Lower leg skin (tissue), 4 donors: ENCODE data around the gene COL6A2. TPM values are rescaled to one million over a fixed set of nuclear protein-coding genes. Genes with fewer than 3 reads are reported as not detected.

Experiments used
- DNase-seq, 2 donors: peaks; one replicate each; pipeline ENCODE4 v3.0.0-alpha.2; 2019; ENCODE audit warnings: low spot score in 2 of 2
- H3K4me3 ChIP-seq: fragments of 200-600 bp; sonication (generic); 2 replicates; pipeline ENCODE4 v1.5.1; 2017; ENCODE audit warnings: mild to moderate bottlenecking, low read depth; ENCODE audit not compliant: poor library complexity, severe bottlenecking
- CTCF ChIP-seq, 3 donors: fragments of 450-650 bp; IDR thresholded peaks; one replicate each; pipeline ENCODE4 v1.5.1; 2016; ENCODE audit warnings: antibody characterized with exemption in 3 of 3, mild to moderate bottlenecking in 3 of 3, moderate library complexity in 2 of 3
- POLR2A ChIP-seq, 2 donors: fragments of 450-650 bp; IDR thresholded peaks; one replicate each; pipeline ENCODE4 v1.6.1; 2016 to 2017; ENCODE audit warnings: antibody characterized with exemption in 2 of 2, mild to moderate bottlenecking in 1 of 2, moderate library complexity in 1 of 2
- WGBS, 2 donors: methylation state at CpG; one replicate each; pipeline ENCODE4 v1.1.5; 2018; 5-methylcytosine and 5-hydroxymethylcytosine counted together
- intact Hi-C: fragments of 100-400 bp; cut with DNase I; formaldehyde crosslinking; loops from one replicate; pipeline ENCODE4 v1.15.0; 2023; ENCODE audit warnings: low total_unique reads
- total RNA-seq, 4 donors: library from RNA; depleted of rRNA; stranded (reverse); fragments of >200 nt; gene quantifications; one replicate each; pipeline ENCODE4 v1.1.0, GENCODE V29; 2016

COL6A2 gene
- total RNA-seq, 4 donors from 2014 or later: 137 to 543 (median 164) TPM

GRCh38 chr21:46065914-46066551 is 31.9 kb upstream of the COL6A2 start:
- WGBS, 2 donors: 22 to 28% methylated on average over 23 of the region's 23 CpGs
- H3K4me3 ChIP-seq: no peak overlapping the region
- no peak for TF ChIP-seq POLR2A (IDR thresholded peaks at IDR 0.05)
- no peak for TF ChIP-seq CTCF (IDR thresholded peaks at IDR 0.05)
- intact Hi-C loops: no loop called here
- peak in 1 of 2 donors; percentile 84 for DNase-seq

GRCh38 chr21:46066591-46067331 is 31.2 kb upstream of the COL6A2 start:
- WGBS, 2 donors: 26 to 36% methylated on average over 28 to 29 of the region's 29 CpGs
- TF ChIP-seq CTCF (IDR thresholded peaks at IDR 0.05) (no peak), POLR2A (IDR thresholded peaks at IDR 0.05) (no peak)
- DNase-seq: peak in 1 of 2 donors; percentile 93
- H3K4me3 ChIP-seq: no peak overlapping the region
- intact Hi-C loops: no loop called here

GRCh38 chr21:46067505-46068201 is 30.3 kb upstream of the COL6A2 start:
- no peak overlapping the region for H3K4me3 ChIP-seq
- DNase-seq: peak in 1 of 2 donors; percentile 81
- TF ChIP-seq CTCF (IDR thresholded peaks at IDR 0.05) (no peak), POLR2A (IDR thresholded peaks at IDR 0.05) (no peak)
- WGBS, 2 donors: 82 to 86% methylated on average over 31 of the region's 32 CpGs
- intact Hi-C loops: no loop called here

GRCh38 chr21:46068516-46069079 is 29.3 kb upstream of the COL6A2 start:
- WGBS, 2 donors: 53 to 74% methylated on average over 13 to 14 of the region's 14 CpGs
- no peak for TF ChIP-seq CTCF (IDR thresholded peaks at IDR 0.05)
- TF ChIP-seq POLR2A (IDR thresholded peaks at IDR 0.05): no peak
- no peak for DNase-seq

GRCh38 chr21:46069166-46069565 is 28.7 kb upstream of the COL6A2 start:
- intact Hi-C loops: no loop called here
- no peak overlapping the region for H3K4me3 ChIP-seq
- WGBS, 2 donors: 86 to 87% methylated on average over 13 of the region's 13 CpGs
- no peak for DNase-seq
- TF ChIP-seq POLR2A (IDR thresholded peaks at IDR 0.05): no peak
- no peak for TF ChIP-seq CTCF (IDR thresholded peaks at IDR 0.05)

More at GRCh38 chr21:46068516-46069079, 29.3 kb upstream of the COL6A2 start:
- intact Hi-C loops: no loop called here
- H3K4me3 ChIP-seq: no peak overlapping the region
